GM21515 (cell line): ENCODE measurements around the gene PCDHAC2.

ENCODE experiments used
- ATAC-seq: cut with Tn5 transposase; IDR thresholded peaks from one replicate; pipeline ENCODE4 v1.9.1; 2021; ENCODE audit not compliant: unreplicated experiment

Gene PCDHAC2

DNA sequence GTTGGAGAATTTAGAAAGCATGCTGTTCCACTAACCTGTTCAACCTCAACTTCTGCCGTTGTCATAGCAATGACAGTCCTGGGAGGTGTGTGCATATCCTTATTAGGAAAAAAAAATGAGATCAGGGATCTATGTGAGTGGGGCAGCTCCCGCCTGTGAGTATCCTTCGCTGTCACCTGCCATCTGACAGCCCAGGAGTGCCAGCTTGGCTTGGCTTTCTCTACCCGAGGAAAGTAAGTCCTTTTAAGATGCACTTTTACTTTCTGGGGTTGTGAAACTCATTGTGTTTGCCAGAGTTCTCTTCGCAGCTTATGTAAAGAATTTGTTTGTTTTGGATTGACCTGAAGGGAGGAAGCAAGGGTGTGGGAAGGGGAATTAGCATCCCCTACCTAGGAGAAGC is 21.8 kb downstream of the PCDHAC2 start:
- ATAC-seq = no peak

DNA sequence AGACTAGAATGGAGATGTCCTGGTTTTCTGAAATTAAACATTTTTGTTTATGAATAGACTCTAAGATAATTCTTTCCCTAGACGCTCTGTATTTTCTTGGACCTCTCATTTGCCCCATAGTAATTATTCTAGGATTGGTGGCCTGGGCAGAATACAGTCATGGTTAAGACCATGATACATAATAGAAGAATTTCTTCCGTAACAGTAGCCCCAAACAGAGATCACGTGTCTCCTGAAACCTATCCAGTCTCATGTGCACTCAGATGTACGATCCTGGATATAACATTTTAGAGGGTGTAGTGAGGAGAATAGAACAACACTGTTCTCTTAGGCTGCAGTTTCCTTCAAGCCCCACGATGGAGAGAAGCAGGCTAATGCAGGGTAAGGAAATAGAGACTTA is 22.3 kb downstream of the PCDHAC2 start:
- no peak for ATAC-seq

DNA sequence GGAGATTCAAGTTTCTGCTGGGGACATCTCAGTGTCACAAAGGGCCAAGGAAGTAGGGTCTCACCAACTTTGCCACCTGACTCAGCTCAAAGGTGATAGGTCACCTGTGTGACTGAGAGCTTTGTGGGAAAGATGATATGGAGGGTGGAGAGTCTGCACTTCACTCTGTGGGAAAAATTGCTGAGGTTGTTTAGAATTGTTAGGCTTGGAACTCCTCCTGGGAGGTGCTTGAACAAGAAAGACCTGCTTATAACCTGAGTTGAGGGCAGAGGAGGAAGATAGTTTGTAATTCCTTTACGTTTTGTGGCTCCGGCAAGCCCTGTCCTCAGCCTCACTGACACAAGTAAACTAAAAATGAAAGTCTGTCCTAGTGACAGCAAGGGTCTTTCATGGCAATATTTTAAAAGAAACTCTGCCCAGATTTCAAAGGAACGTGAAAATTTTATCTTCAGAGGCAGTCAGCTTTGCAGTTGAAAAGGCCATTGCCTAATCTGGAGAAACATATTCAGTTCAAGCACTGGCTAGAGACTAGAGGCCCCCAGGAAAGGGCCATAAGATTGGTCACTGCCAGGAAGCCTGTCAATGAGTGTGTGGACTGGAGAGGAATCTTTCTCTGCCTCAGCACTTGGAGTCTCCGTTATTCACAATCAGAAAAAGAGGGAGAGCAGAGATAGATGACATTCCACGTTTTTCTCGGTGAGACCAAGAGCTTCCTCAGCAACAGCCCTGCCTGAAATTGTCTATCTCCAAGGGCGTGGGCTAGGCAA is 23.2 kb downstream of the PCDHAC2 start:
- ATAC-seq = no peak

DNA sequence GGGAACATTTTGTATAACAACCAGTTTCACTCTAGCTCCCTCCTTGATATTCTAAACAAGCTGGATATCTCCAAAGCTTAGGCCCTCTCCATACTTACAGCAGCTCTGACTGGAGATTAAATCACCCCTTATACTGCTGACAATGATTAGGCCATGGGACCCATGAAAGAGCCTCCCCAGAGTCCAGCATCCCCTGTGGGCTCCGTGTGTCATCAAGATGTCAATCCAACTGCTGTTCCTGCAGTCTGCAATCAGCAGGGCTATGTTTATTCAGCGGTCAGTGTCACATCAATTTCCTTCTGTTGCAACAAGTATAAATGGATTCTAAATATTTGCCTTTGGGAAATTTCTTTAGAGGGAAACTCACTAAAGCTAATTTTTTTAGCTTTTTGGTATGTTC is 26.6 kb downstream of the PCDHAC2 start:
- ATAC-seq = no peak

DNA sequence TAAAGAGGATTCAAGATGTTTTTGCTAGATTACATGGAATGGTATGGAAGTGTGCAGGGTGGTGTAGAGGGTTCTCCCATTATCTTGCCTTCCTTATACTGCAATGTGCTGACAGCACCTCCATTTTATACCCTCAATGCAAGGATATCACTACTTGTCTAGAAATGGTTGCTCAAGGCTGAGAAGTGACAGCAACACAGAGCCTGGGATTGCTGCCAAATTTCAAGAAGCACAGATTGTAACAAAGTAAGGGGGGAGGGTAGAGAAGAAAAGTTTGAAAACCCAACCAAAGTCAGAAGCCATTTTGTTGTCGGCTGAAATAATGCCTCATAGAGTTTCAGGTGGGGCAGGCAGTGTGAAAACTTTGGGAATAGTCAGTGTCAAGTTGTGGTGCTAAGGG is 29.8 kb downstream of the PCDHAC2 start:
- ATAC-seq = no peak

DNA sequence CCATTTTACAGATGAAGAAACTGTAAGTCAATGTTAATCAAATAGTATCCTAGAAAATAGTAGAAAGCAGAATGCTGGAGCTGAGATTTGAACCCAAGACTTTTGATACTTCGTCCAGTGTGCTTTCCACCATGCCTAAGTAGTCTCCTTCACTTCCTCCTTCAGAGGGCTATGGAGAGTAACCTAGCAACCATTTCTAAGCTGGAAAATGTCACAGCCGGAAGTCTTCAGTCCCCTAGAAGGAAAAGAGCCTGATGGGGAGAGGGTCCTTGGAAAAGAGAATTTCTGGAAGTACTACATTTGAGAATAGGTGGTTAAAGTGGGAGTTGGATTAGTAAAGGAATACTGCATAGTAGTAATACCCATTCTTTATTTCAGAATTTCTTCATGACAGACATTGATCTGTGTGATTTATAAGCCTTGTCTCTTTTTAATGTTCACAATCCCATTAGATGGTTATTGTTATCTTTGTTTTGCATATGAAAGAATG is 32.7 kb downstream of the PCDHAC2 start:
- ATAC-seq = no peak

DNA sequence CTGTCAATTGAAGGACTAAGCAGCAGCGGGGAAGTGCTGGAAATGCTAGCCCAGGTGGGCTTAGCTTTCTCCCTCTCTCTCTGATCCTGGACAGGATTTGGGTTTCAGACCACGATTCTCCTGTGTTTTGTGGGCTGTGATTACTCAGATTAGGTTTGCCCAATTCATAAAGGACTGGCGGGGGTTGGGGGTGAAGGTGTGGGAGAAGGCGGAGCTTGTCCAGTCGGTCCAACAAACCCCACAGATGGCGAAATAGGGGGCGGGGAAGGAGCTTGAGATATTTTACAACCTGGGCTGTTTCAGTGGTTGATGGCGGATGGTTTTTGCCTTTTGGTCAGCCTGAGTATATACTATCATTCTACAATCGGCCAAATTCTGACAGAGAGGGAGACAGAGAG is 35.2 kb downstream of the PCDHAC2 start:
- no peak for ATAC-seq

DNA sequence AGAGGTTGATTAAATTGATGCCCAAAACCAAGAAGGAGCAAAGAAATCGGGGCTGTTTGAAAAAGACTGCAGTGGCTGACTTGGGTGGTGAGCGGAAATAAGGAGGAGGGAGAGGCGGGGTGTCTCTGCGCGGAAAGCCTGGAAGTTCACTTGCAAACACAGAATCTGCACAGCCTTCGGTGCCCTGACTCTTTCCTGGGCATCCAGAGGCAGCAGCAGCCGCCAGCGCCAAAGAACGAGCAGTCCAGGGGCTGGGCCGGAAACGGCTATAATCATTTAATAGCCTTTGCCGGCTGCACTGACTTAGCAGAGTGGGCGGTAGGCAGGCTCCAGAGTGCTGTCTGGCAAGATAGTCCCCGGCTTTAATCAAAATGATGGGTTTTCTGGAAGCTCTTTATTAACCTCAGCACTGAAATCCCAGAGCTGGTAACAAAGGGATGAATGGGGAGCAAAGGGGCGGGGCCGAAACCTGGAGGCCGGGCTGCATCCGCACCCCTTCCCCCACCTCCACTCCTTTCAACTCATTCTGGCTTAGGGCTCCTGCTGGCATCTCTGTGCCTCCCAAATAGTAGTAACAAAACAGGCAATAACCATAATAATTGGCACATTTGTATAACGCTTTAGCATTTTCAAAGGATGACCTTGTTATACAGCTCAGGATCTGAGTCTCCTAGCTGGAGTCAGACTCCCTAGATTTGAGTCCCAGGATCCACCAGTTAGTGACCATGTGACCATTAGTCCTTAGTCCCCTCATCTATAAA is 35.7 kb downstream of the PCDHAC2 start:
- ATAC-seq = no peak

DNA sequence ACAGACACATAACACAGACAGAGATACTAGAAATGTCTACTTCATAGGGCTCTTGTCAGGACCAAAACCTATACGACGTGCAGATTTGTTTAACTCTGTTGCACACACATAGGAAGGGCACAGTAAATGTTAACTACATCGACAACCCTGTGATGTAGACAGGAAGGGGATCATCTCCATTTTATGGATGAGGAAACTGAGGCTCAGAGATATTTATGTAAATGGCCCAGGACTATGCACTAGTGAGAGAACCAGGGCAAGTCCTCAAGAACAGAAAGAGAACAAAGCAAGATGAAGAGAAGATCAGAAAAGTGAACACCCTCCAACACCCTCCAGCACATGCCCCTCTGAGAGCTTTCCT is 36.3 kb downstream of the PCDHAC2 start:
- ATAC-seq = no peak

DNA sequence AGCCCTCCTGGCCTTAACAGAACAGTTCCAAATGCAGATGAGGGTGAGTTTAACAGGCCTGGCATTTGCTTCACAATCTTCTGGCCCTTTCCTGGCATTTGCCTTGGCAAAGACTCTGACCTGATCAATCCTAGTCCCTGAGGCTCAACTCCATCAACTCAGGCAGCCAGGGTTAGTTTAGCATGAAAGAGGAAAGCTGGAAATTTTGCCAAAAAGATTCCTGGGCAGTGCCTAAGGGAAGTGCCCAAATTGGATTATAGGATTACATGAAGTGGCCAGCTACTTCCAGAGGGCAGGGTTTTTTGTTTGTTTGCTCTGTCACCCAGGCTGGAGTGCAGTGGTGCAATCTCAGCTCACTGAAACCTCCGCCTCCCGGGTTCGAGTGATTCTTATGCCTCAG is 36.8 kb downstream of the PCDHAC2 start:
- ATAC-seq = no peak

DNA sequence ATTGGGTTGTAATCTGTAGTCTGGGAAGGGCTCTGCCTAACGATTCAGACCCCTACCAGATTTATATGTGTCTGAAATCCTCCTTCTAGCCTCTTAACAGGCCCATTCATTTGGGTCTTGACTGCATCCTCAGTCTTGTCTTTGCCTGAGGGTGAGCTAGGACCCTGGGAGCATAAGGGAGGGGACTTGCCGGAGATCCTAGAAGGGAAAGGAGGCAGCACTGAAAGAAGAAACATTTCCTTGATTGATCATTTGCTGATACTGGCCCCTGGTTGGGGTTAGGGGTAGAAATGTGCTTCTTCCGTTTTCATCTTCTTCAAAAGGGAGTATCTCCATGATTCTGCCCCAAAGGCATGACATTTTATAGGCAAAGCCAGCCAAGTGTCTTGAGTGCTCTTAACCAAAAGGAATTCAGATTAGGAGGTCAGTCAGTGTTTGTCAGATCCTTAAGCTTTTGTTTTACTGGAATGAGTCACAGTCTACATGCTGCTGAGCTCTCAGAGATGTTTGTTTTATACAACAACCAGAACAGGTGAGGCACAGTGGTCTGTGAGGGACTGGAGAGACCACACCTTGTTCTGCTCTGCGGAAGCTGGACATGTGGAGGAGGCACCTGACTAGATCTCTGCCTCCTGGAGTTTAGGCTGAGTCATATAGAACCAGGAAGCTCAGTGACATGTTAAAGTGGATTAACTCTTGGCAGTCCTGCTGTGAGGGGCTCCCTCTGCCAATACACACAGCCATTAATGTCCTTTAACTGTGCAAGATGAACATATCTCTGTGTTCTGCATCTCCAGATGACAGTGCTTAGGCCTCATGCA is 37.7 kb downstream of the PCDHAC2 start:
- no peak for ATAC-seq

DNA sequence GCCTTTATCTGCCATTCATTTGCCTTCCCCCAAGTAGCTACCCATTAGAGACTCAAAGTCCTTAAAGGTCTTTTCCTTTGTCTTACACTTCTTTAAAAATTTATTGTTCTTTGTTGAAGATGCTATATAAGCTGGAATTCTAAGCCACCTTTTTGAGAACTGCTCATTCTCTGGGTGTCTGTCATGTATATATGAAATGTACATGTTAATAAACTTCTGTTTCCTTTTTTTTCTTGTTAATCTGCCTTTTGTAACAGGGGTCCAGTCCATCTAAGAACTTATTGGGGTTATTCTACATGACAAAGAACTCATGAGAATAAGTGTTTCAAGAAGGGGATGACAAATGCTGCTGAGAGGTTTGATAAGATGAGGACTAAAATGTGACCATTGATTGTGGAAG is 41.5 kb downstream of the PCDHAC2 start:
- no peak for ATAC-seq

DNA sequence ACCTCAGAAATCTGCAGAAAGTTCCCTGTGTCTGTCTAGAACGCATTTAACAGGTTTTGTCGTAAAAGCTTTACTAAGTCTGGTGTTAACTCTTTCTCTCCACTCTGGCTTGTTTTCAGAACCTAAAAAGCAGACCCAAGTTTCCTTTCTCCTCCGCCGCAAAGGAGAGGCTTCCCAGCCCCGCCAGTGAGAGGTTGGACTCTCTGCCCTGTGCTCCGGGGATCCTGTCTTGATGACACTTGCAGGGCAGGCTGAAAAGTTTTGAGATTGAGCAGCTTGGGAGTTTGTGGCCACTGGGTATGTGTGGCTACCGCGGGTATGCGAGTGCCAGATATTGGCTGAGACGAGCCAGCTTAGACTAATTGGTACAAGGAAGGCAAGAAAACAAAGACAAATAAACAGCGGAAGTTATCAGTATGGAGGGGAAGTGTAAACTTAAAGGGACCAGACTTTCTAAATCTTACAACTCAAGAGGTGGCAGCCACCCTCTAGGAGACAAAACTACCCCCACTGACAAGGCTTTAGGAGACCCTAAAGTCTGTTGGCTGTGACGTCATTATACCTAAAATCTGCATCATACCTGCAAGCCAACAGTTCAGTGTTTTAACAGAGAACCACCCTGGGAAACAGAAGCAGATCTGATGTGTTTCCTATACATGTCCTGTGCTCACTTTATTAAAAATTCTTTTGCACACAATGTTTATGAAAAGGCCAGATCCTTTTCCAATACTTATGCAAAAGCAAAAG is 43.9 kb downstream of the PCDHAC2 start:
- ATAC-seq = no peak

DNA sequence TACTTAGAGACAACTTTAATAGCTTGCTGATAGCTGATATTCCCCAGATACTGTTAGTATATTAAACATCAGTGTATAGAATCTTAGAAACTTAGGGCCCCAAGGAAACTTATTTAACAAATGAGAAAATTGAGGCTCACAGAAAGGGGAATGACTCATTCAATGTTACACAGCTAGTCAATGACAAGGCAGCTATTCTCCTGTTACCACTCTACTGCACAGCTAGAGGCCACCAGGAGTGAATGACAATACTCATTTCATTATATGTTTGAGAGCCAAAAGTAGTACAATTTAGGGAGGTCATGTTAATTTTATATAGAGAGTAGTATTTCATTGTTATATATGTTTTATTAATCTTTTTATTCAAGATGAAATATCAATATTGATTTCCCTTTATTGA is 51.7 kb downstream of the PCDHAC2 start:
- no peak for ATAC-seq
